ENCODE measurements around the gene DMD.
"Not testable (repeated sequence)": the region's sequence is repeated elsewhere in the genome, so short reads cannot be mapped to it uniquely, and the experiment has no call there.

The DMD gene

GRCh38 chrX:32530802-32531403 is 680.4 kb downstream of the DMD start:
- no peak overlapping the region for H3K4me3 ChIP-seq (ENCODE audit: low read depth, low read length)
- TF ChIP-seq, protein P1, sequence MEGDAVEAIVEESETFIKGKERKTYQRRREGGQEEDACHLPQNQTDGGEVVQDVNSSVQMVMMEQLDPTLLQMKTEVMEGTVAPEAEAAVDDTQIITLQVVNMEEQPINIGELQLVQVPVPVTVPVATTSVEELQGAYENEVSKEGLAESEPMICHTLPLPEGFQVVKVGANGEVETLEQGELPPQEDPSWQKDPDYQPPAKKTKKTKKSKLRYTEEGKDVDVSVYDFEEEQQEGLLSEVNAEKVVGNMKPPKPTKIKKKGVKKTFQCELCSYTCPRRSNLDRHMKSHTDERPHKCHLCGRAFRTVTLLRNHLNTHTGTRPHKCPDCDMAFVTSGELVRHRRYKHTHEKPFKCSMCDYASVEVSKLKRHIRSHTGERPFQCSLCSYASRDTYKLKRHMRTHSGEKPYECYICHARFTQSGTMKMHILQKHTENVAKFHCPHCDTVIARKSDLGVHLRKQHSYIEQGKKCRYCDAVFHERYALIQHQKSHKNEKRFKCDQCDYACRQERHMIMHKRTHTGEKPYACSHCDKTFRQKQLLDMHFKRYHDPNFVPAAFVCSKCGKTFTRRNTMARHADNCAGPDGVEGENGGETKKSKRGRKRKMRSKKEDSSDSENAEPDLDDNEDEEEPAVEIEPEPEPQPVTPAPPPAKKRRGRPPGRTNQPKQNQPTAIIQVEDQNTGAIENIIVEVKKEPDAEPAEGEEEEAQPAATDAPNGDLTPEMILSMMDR (IDR thresholded peaks at IDR 0.05; ENCODE audit: low read depth, low read length), result peak; percentile 19
- no peaks in the 10 kb centered on the region for H3K9me3 ChIP-seq

DNA sequence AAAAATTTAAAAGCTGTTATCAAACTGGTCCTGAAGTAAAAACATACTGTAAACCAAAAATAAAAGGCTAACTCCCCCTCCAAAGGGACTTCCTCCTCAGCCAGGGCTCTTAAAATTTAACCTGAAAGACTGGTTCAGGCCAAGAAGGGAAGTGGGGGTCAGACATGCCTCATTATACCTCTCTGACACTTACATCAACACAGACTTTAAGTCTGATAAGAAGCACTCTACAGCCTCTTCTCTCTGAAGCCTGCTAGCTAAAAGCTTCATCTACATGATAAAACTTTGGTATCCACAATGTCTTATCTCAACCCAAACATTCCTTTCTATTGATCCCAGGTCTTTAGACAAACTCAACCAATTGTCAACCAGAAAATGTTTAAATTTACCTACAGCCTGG is 682.9 kb downstream of the DMD start:
- not testable (repeated sequence) for H3K4me3 ChIP-seq (ENCODE audit: low read depth, low read length); H3K9me3 ChIP-seq; H3K27me3 ChIP-seq; DNase-seq; H3K36me3 ChIP-seq; H3K4me1 ChIP-seq

More at GRCh38 chrX:32530802-32531403, 680.4 kb downstream of the DMD start:
- H3K36me3 ChIP-seq, result no peaks in the 10 kb centered on the region
- no peaks in the 10 kb centered on the region for H3K27me3 ChIP-seq
- peak; percentile 4 for DNase-seq
- H3K4me1 ChIP-seq, result no peaks in the 10 kb centered on the region

DNA sequence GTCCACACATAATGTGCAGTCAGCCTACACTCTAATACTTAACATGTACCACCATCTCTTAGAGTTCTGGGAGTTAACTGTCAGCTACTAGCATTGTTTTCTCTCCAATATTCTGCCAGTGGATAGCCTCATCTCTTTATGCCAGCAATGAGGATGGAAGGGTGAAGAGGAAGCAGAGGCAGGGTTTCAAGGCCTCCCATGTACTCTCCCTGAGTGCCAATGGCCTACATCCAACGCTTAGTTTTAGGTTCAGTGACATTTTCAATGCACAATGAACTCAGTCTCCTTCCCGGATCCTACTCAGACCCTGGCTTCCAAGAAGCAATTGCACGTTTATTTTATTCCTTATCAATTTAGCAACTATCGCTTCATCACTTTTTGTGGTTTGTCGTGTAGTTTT is 686.1 kb downstream of the DMD start:
- TF ChIP-seq, protein P1 (IDR thresholded peaks at IDR 0.05; ENCODE audit: low read depth, low read length), result no peak
- no peak for DNase-seq
- no peaks in the 10 kb centered on the region for H3K27me3 ChIP-seq
- H3K4me1 ChIP-seq, result no peaks in the 10 kb centered on the region
- H3K36me3 ChIP-seq, result no peaks in the 10 kb centered on the region
- H3K9me3 ChIP-seq, result no peaks in the 10 kb centered on the region
- H3K4me3 ChIP-seq (ENCODE audit: low read depth, low read length), result no peak overlapping the region

GRCh38 chrX:32524385-32524784 is 687.0 kb downstream of the DMD start:
- DNase-seq, result no peak
- Histone ChIP-seq H3K4me3 (ENCODE audit: low read depth, low read length) (no peak overlapping the region), H3K9me3 (no peaks in the 10 kb centered on the region), H3K4me1 (no peaks in the 10 kb centered on the region), H3K36me3 (no peaks in the 10 kb centered on the region), H3K27me3 (no peaks in the 10 kb centered on the region)
- TF ChIP-seq, protein P1 (IDR thresholded peaks at IDR 0.05; ENCODE audit: low read depth, low read length), result no peak

DNA sequence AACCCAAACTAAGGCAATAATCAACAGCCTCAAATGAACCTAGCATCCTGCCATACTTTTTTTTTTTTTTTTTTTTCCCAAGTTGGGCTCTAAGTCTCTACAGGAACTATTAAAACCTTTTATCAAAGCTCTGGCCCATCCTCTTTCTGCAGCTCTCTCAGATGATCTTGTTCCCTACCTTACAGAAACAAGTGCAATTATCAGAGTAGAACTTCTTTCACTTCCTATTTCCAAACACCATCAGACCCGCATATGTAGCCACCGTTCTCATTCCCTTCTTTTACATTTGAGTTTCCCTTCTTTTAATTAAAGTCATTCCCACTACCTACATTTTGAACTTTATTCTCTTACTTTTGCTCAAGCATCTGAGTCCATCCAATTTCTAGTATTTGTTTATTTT is 690.6 kb downstream of the DMD start:
- no peaks in the 10 kb centered on the region for H3K9me3 ChIP-seq
- no peak overlapping the region for H3K4me3 ChIP-seq (ENCODE audit: low read depth, low read length)
- no peaks in the 10 kb centered on the region for H3K36me3 ChIP-seq
- no peak for DNase-seq
- TF ChIP-seq, protein P1 (IDR thresholded peaks at IDR 0.05; ENCODE audit: low read depth, low read length), result no peak
- no peaks in the 10 kb centered on the region for H3K27me3 ChIP-seq
- H3K4me1 ChIP-seq, result no peaks in the 10 kb centered on the region

GRCh38 chrX:32514986-32515385 is 696.4 kb downstream of the DMD start:
- H3K27me3 ChIP-seq, result no peaks in the 10 kb centered on the region
- H3K9me3 ChIP-seq, result no peaks in the 10 kb centered on the region
- H3K36me3 ChIP-seq, result no peaks in the 10 kb centered on the region
- DNase-seq, result no peak
- H3K4me3 ChIP-seq (ENCODE audit: low read depth, low read length), result no peak overlapping the region
- TF ChIP-seq, protein P1 (IDR thresholded peaks at IDR 0.05; ENCODE audit: low read depth, low read length), result no peak
- H3K4me1 ChIP-seq, result no peaks in the 10 kb centered on the region

- H3K27me3 ChIP-seq, result no peaks in the 10 kb centered on the region
- H3K9me3 ChIP-seq, result no peaks in the 10 kb centered on the region
Measured at GRCh38 chrX:32501606-32502005, 709.7 kb downstream of the DMD start.

More at GRCh38 chrX:32501606-32502005, 709.7 kb downstream of the DMD start:
- H3K4me1 ChIP-seq, result no peaks in the 10 kb centered on the region
- no peak for DNase-seq
- H3K36me3 ChIP-seq, result no peaks in the 10 kb centered on the region
- TF ChIP-seq, protein P1 (IDR thresholded peaks at IDR 0.05; ENCODE audit: low read depth, low read length), result no peak
- no peak overlapping the region for H3K4me3 ChIP-seq (ENCODE audit: low read depth, low read length)

Data from BE2C (cell line).